HepG2 (cell line): ENCODE measurements around the gene ANKRD1. TPM values are rescaled to one million over a fixed set of nuclear protein-coding genes. Genes with fewer than 3 reads are reported as not detected.

Experiments used
- ARNTL ChIP-seq: sonication (generic); formaldehyde crosslinking; IDR thresholded peaks from 2 replicates; pipeline ENCODE4 v1.4.0; 2020; ENCODE audit warnings: mild to moderate bottlenecking, missing genetic modification reagents
- CEBPB ChIP-seq: IDR thresholded peaks from 2 replicates; pipeline ENCODE4 v1.6.1; 2011; ENCODE audit warnings: low read depth, low read length, improper control_type of control experiment, borderline replicate concordance
- CENPBD1 ChIP-seq: sonication (generic); formaldehyde crosslinking; IDR thresholded peaks from 2 replicates; pipeline ENCODE4 v1.8.0; 2022; ENCODE audit warnings: missing genetic modification reagents, low read depth, mild to moderate bottlenecking, borderline replicate concordance
- DMAP1 ChIP-seq: IDR thresholded peaks from 2 replicates; pipeline ENCODE4 v1.6.1; 2016
- EHMT2 ChIP-seq: fragments of 200-600 bp; sonication (generic); IDR thresholded peaks from 2 replicates; pipeline ENCODE4 v1.7.0; 2017; ENCODE audit warnings: antibody characterized with exemption, low read depth, low read length, borderline replicate concordance
- ELF3 ChIP-seq: IDR thresholded peaks from 2 replicates; pipeline ENCODE4 v1.6.1; 2016; ENCODE audit warnings: missing genetic modification reagents, missing compliant biosample characterization
- GABPB1 ChIP-seq: IDR thresholded peaks from 2 replicates; pipeline ENCODE4 v1.6.1; 2016; ENCODE audit warnings: mild to moderate bottlenecking, missing genetic modification reagents, moderate library complexity, missing compliant biosample characterization
- HDAC6 ChIP-seq: fragments of 200-600 bp; sonication (generic); IDR thresholded peaks from 2 replicates; pipeline ENCODE4 v1.7.0; 2017; ENCODE audit warnings: mild to moderate bottlenecking, antibody characterized with exemption, low read length, low read depth
- HOXD1 ChIP-seq: sonication (generic); formaldehyde crosslinking; IDR thresholded peaks from 2 replicates; pipeline ENCODE4 v1.5.0; 2020; ENCODE audit warnings: missing genetic modification reagents
- MIER2 ChIP-seq: IDR thresholded peaks from 2 replicates; pipeline ENCODE4 v1.6.1; 2016; ENCODE audit warnings: missing biosample characterization, missing genetic modification reagents
- NFYC ChIP-seq: IDR thresholded peaks from 2 replicates; pipeline ENCODE4 v1.6.1; 2016; ENCODE audit warnings: missing genetic modification reagents, missing compliant biosample characterization
- NR2F2 ChIP-seq: IDR thresholded peaks from 2 replicates; pipeline ENCODE4 v1.6.1; 2012; ENCODE audit warnings: low read depth, inconsistent platforms, borderline replicate concordance
- PAXIP1 ChIP-seq: sonication (generic); formaldehyde crosslinking; conservative IDR thresholded peaks from 2 replicates; pipeline ENCODE4 v1.4.0; 2020; ENCODE audit warnings: mild to moderate bottlenecking, missing genetic modification reagents, moderate library complexity
- PRPF4 ChIP-seq: fragments of 200-400 bp; formaldehyde crosslinking; IDR thresholded peaks from 2 replicates; pipeline ENCODE4 v1.6.1; 2016; ENCODE audit warnings: low read length, low read depth; ENCODE audit not compliant: poor library complexity, severe bottlenecking
- RARA ChIP-seq: IDR thresholded peaks from 2 replicates; pipeline ENCODE4 v1.6.1; 2016; ENCODE audit warnings: missing genetic modification reagents, missing compliant biosample characterization
- RBAK ChIP-seq: sonication (generic); formaldehyde crosslinking; IDR thresholded peaks from 2 replicates; pipeline ENCODE4 v1.5.1; 2020; ENCODE audit warnings: mild to moderate bottlenecking, missing genetic modification reagents
- SP4 ChIP-seq: sonication (generic); formaldehyde crosslinking; IDR thresholded peaks from 2 replicates; pipeline ENCODE4 v1.8.1; 2023; ENCODE audit warnings: mild to moderate bottlenecking, missing genetic modification reagents
- TBX2 ChIP-seq: sonication (generic); formaldehyde crosslinking; IDR thresholded peaks from 2 replicates; pipeline ENCODE4 v1.5.0; 2020; ENCODE audit warnings: missing genetic modification reagents, mild to moderate bottlenecking, borderline replicate concordance
- TBX3 ChIP-seq: fragments of 450-650 bp; IDR thresholded peaks from 2 replicates; pipeline ENCODE4 v1.6.1; 2017; ENCODE audit warnings: antibody characterized with exemption, mild to moderate bottlenecking, inconsistent platforms, borderline replicate concordance
- ZNF280B ChIP-seq: sonication (generic); formaldehyde crosslinking; IDR thresholded peaks from 2 replicates; pipeline ENCODE4 v1.5.0; 2020; ENCODE audit warnings: missing genetic modification reagents, mild to moderate bottlenecking, borderline replicate concordance
- ZNF577 ChIP-seq: sonication (generic); formaldehyde crosslinking; IDR thresholded peaks from 2 replicates; pipeline ENCODE4 v1.4.0; 2020; ENCODE audit warnings: mild to moderate bottlenecking, low read depth, missing genetic modification reagents, borderline replicate concordance
- ZNF580 ChIP-seq: IDR thresholded peaks from 2 replicates; pipeline ENCODE4 v1.6.1; 2016; ENCODE audit warnings: low read depth, borderline replicate concordance
- ZNF704 ChIP-seq: sonication (generic); formaldehyde crosslinking; IDR thresholded peaks from 2 replicates; pipeline ENCODE4 v1.8.1; 2023; ENCODE audit warnings: mild to moderate bottlenecking, inconsistent platforms, moderate library complexity, missing genetic modification reagents, borderline replicate concordance
- ZNF776 ChIP-seq: sonication (generic); formaldehyde crosslinking; IDR thresholded peaks from 2 replicates; pipeline ENCODE4 v1.4.0; 2020; ENCODE audit warnings: mild to moderate bottlenecking, missing genetic modification reagents
- ZSCAN30 ChIP-seq: sonication (generic); formaldehyde crosslinking; IDR thresholded peaks from 2 replicates; pipeline ENCODE4 v1.5.0; 2020; ENCODE audit warnings: mild to moderate bottlenecking, missing genetic modification reagents
- ZZZ3 ChIP-seq: sonication (generic); formaldehyde crosslinking; IDR thresholded peaks from 2 replicates; pipeline ENCODE4 v1.4.0; 2020; ENCODE audit warnings: missing genetic modification reagents, mild to moderate bottlenecking, borderline replicate concordance
- polyA plus RNA-seq, 8 experiments: library from polyadenylated mRNA; depleted of rRNA in 3 of 8; stranded (reverse) in 7 of 8; unstranded in 1 of 8; fragments of >200 nt; fragmentation: Illumina TruSeq in 4 of 8; extraction: Trizol in 4 of 8; gene quantifications; 2 replicates each; pipeline versions ENCODE4 v1.2.1 to v1.2.3, GENCODE V29; 2011 to 2016; ENCODE audit warnings: low read depth in 4 of 8, missing spikeins in 1 of 8, mixed read lengths in 1 of 8; ENCODE audit not compliant: insufficient read depth in 1 of 8
- total RNA-seq, 5 experiments: library from RNA; depleted of rRNA; stranded (reverse); fragments of >200 nt; fragmentation: Illumina TruSeq; extraction: Trizol; gene quantifications; 2 replicates each; pipeline ENCODE4 v1.2.3, GENCODE V29; 2016; ENCODE audit warnings: low read depth in 1 of 5

Gene ANKRD1
- total and polyA plus RNA-seq, 2 of the 13 experiments (the other 11 are each of a cell fraction or from before 2014, with no cell fraction given): 19.4 to 41.8 TPM

- peak; percentile 33; the same call in 1 of the 2 replicates for TF ChIP-seq PAXIP1 (CRISPR knock-in tag)
- no peak for TF ChIP-seq ZNF577
- TF ChIP-seq CENPBD1 (CRISPR knock-in tag): no peak
- TF ChIP-seq ELF3 (CRISPR knock-in tag): peak; percentile 20; the same call in 1 of the 2 replicates
- TF ChIP-seq CEBPB: peak; percentile 46; the same call in 1 of the 2 replicates
- TF ChIP-seq NR2F2: no peak
- no peak for TF ChIP-seq PRPF4
- no peak for TF ChIP-seq EHMT2
- no peak for TF ChIP-seq SP4 (CRISPR knock-in tag)
- TF ChIP-seq ZNF580 (CRISPR knock-in tag): no peak
- no peak for TF ChIP-seq ZZZ3 (CRISPR knock-in tag)
- TF ChIP-seq HOXD1 (CRISPR knock-in tag): no peak
- TF ChIP-seq HDAC6: no peak
- no peak for TF ChIP-seq ZNF280B (CRISPR knock-in tag)
- no peak for TF ChIP-seq ZNF704
- TF ChIP-seq MIER2 (CRISPR knock-in tag): no peak
- TF ChIP-seq TBX3: no peak
- TF ChIP-seq ZSCAN30 (CRISPR knock-in tag): no peak
- TF ChIP-seq TBX2 (CRISPR knock-in tag): no peak
- TF ChIP-seq RBAK: peak; percentile 80; the same call in 1 of the 2 replicates
- TF ChIP-seq GABPB1 (CRISPR knock-in tag): no peak
- no peak for TF ChIP-seq ARNTL (CRISPR knock-in tag)
- TF ChIP-seq ZNF776 (CRISPR knock-in tag): no peak
- TF ChIP-seq DMAP1 (CRISPR knock-in tag): no peak
- no peak for TF ChIP-seq NFYC (CRISPR knock-in tag)
- 0 out of 2 replicates have a peak, but pooled peaks have one; percentile 45 for TF ChIP-seq RARA
Observed at GRCh38 chr10:90967865-90968264, 47.0 kb upstream of the ANKRD1 start (continued).
